Upper lobe of left lung (tissue), 4 donors: ENCODE results near the gene ANKRD13B.

Experiments
- CTCF ChIP-seq, 6 experiments: fragments of 450-650 bp in 4 of 6; fragments of 200-600 bp in 2 of 6; sonication (generic) in 2 of 6; IDR thresholded peaks; one replicate each; pipeline ENCODE4 v1.5.1; 2016 to 2019; ENCODE audit warnings: antibody characterized with exemption in 6 of 6
- POLR2A ChIP-seq, 4 donors: fragments of 450-650 bp; IDR thresholded peaks; one replicate each; pipeline ENCODE4 v1.5.1; 2016 to 2017; ENCODE audit warnings: antibody characterized with exemption in 4 of 4, mild to moderate bottlenecking in 2 of 4

- TF ChIP-seq POLR2A (IDR thresholded peaks at IDR 0.05), result no peak
- no peak for TF ChIP-seq CTCF (IDR thresholded peaks at IDR 0.05)
These were observed 26.3 kb downstream of the ANKRD13B start for GRCh38 chr17:29619251-29619650.
